ENCODE results near the gene ANKRD13D. TPM values are rescaled to one million over a fixed set of nuclear protein-coding genes. Genes with fewer than 3 reads are reported as not detected.

ANKRD13D gene
- polyA plus RNA-seq, 1 experiment = 30.7 TPM

GRCh38 chr11:67283481-67283963, 5.6 kb upstream of the ANKRD13D start:
- H3K36me3 ChIP-seq (ENCODE audit: control insufficient read depth, insufficient read depth, low read length) = peaks cover 57% of the 10 kb centered on the region
- no peak for TF ChIP-seq CTCF (IDR thresholded peaks at IDR 0.05; ENCODE audit: insufficient read depth, low read depth, low read length)
- ChIA-PET POLR2A (interaction anchor here (0.7 kb wide), 1 partner anchor 21 kb away, joined by 5 read pairs; no protein-coding TSS in a partner anchor), CTCF (no interaction called here)
- DNase-seq (ENCODE audit: low read depth) = no peak
- no peaks in the 10 kb centered on the region for H3K27me3 ChIP-seq (ENCODE audit: control insufficient read depth, insufficient read depth, low read length)
- H3K4me3 ChIP-seq (ENCODE audit: low read depth, low read length) = no peak overlapping the region

GRCh38 chr11:67284811-67285540, 4.1 kb upstream of the ANKRD13D start:
- DNase-seq (ENCODE audit: low read depth) = no peak
- POLR2A ChIA-PET = no interaction called here
- CTCF ChIA-PET = no interaction called here
- TF ChIP-seq CTCF (IDR thresholded peaks at IDR 0.05; ENCODE audit: insufficient read depth, low read depth, low read length) = no peak
- Histone ChIP-seq H3K36me3 (ENCODE audit: control insufficient read depth, insufficient read depth, low read length) (peaks cover 48% of the 10 kb centered on the region), H3K27me3 (ENCODE audit: control insufficient read depth, insufficient read depth, low read length) (no peaks in the 10 kb centered on the region), H3K4me3 (ENCODE audit: low read depth, low read length) (no peak overlapping the region)

- H3K36me3 ChIP-seq (ENCODE audit: control insufficient read depth, insufficient read depth, low read length) = peaks cover 43% of the 10 kb centered on the region
- no peak overlapping the region for H3K4me3 ChIP-seq (ENCODE audit: low read depth, low read length)
- ChIA-PET POLR2A (no interaction called here), CTCF (no interaction called here)
- no peaks in the 10 kb centered on the region for H3K27me3 ChIP-seq (ENCODE audit: control insufficient read depth, insufficient read depth, low read length)
- no peak for DNase-seq (ENCODE audit: low read depth)
- TF ChIP-seq CTCF (IDR thresholded peaks at IDR 0.05; ENCODE audit: insufficient read depth, low read depth, low read length) = no peak
Measured at GRCh38 chr11:67285541-67286498, 3.3 kb upstream of the ANKRD13D start.

GRCh38 chr11:67286621-67287333, 2.3 kb upstream of the ANKRD13D start:
- Histone ChIP-seq H3K4me3 (ENCODE audit: low read depth, low read length) (no peak overlapping the region), H3K27me3 (ENCODE audit: control insufficient read depth, insufficient read depth, low read length) (no peaks in the 10 kb centered on the region), H3K36me3 (ENCODE audit: control insufficient read depth, insufficient read depth, low read length) (peaks cover 39% of the 10 kb centered on the region)
- ChIA-PET POLR2A (no interaction called here), CTCF (interaction anchor here (0.9 to 1.5 kb wide), 2 partner anchors 14 to 27 kb away, joined by 3 read pairs; no protein-coding TSS in a partner anchor)
- no peak for TF ChIP-seq CTCF (IDR thresholded peaks at IDR 0.05; ENCODE audit: insufficient read depth, low read depth, low read length)
- no peak for DNase-seq (ENCODE audit: low read depth)
